ENCODE results near the gene CRB3.

DNA sequence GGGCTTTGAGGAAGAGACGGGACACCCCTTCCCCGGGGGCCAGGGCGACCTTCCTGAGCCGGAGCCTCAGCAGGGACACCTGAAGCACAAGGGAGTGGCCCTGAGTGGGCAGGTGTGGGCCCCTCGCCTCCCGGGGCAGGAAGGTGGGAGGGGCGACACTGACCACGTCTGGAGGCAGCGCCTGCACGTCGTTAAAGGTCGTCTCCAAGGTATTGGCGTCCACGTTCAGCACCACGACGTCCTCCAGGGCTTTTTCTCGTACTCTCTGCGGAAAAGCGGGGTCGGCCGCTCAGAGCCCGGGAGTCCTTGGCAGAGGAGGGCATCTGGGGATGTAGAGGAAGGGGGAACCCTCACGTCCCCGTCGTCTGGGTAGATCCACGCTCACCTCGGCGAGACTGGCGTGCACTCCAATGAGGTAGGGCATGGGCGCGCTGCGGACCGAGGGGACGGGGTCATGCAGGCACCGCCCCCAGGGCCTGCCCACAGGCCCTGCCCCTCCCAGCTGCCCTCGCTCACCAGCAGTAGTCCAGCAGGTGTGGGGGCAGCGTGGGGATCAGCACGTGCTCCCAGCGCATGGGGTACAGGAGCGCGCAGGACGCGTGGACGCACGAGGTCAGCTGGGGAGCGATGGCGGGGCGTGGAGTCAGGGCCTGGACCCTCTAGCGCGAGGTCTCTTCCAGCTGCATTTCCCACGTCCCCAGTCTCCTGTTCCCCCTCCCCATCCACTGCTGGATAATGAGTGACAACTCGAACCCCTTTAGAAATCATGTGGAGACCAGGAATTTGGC lies 11.4 kb downstream of the CRB3 start:
- TF ChIP-seq, protein P1, sequence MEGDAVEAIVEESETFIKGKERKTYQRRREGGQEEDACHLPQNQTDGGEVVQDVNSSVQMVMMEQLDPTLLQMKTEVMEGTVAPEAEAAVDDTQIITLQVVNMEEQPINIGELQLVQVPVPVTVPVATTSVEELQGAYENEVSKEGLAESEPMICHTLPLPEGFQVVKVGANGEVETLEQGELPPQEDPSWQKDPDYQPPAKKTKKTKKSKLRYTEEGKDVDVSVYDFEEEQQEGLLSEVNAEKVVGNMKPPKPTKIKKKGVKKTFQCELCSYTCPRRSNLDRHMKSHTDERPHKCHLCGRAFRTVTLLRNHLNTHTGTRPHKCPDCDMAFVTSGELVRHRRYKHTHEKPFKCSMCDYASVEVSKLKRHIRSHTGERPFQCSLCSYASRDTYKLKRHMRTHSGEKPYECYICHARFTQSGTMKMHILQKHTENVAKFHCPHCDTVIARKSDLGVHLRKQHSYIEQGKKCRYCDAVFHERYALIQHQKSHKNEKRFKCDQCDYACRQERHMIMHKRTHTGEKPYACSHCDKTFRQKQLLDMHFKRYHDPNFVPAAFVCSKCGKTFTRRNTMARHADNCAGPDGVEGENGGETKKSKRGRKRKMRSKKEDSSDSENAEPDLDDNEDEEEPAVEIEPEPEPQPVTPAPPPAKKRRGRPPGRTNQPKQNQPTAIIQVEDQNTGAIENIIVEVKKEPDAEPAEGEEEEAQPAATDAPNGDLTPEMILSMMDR (conservative IDR thresholded peaks at IDR 0.05; ENCODE audit: low read length): no peak
- no peak for TF ChIP-seq EZH2phosphoT487 (IDR thresholded peaks at IDR 0.05; ENCODE audit: borderline replicate concordance, low read depth, low read length)

Data from OCI-LY7 (cell line).